ENCODE data around the gene MAN1C1. TPM values are rescaled to one million over a fixed set of nuclear protein-coding genes. Genes with fewer than 3 reads are reported as not detected.

Gene MAN1C1
- total RNA-seq, 1 experiment from 2014 or later: 9.3 TPM

DNA sequence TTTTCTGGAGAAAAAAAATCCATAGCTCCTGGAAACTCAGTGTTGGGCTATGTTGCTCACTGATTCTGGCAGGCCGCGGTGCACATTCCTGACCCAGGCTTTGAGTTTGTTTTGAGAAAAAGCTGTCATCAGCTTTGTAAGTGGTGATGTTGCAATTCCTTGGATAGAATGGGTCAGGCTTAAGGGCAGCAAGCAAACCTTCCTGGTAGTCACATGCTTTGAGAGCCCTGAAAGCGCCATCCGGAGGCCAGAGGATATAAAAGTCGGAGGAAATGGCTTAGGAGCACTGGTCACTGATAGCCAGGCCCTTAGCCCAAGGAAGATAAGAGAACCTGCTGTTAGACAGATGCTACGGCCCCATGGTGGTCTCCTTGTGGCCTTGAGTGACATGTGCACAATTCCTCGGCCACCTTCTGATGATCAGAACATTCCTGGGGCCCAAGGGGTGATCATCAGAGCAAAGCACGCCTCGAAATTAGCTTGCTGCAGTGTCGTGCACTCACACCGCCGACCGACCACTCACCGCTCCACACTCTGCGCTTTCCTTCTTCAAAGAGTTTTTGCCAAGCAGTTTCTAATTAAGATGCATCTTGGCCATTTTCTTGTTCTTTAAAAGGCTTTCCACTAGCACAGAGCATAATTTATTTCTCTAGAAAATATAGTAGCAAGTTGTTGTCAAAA, 78.6 kb downstream of the MAN1C1 start:
- H3K36me3 Mint-ChIP-seq (ENCODE audit: insufficient read depth in 1 of 3, low read depth in 3 of 3): no peaks in the 10 kb centered on the region
- Histone ChIP-seq H3K79me1 (ENCODE audit: insufficient read depth, low read depth, low read length, poor library complexity, severe bottlenecking) (no peaks in the 10 kb centered on the region), H3K4me2 (ENCODE audit: insufficient read depth, insufficient read length, low read length) (no peak overlapping the region), H4K5ac (ENCODE audit: insufficient read length, low read depth, low read length) (no peak overlapping the region), H2BK5ac (ENCODE audit: insufficient read length, low read length) (no peak overlapping the region), H3K9ac (ENCODE audit: extremely low read depth, insufficient read length, low read length) (no peak overlapping the region), H4K8ac (replicated peaks; ENCODE audit: insufficient read length, low read depth, low read length) (no peak overlapping the region), H3K56ac (ENCODE audit: insufficient read length, low read depth, low read length) (no peak overlapping the region), H3K4me1 (ENCODE audit: insufficient read depth, low read length) (peaks cover 3% of the 10 kb centered on the region; the same call in 1 of the 2 replicates), H4K91ac (ENCODE audit: insufficient read length, low read depth, low read length) (no peak overlapping the region), H3K23ac (ENCODE audit: insufficient read length, low read depth, low read length) (no peak overlapping the region), H3K14ac (ENCODE audit: insufficient read depth, low read length) (no peak overlapping the region), H3T11ph (ENCODE audit: low read length) (no peak overlapping the region), H3K27me3 (ENCODE audit: insufficient read depth, low read length) (no peaks in the 10 kb centered on the region), H2BK12ac (ENCODE audit: insufficient read length, low read depth, low read length) (no peak overlapping the region), H2AFZ (ENCODE audit: low read length) (no peak overlapping the region), H4K20me1 (ENCODE audit: control insufficient read depth, insufficient read depth, insufficient read length) (no peaks in the 10 kb centered on the region), H3K23me2 (ENCODE audit: insufficient read length, low read depth, low read length, poor library complexity, severe bottlenecking) (no peaks in the 10 kb centered on the region), H3K18ac (ENCODE audit: insufficient read length, low read depth, low read length) (peak overlapping the region; percentile 71), H2BK15ac (ENCODE audit: low read depth, low read length) (no peak overlapping the region), H3K79me2 (ENCODE audit: insufficient read depth, low read length) (no peaks in the 10 kb centered on the region; the same call in 1 of the 2 replicates), H3K27ac (ENCODE audit: insufficient read length, low read depth, low read length) (no peak overlapping the region), H2BK20ac (ENCODE audit: low read depth, low read length, poor library complexity, severe bottlenecking) (no peak overlapping the region), H2AK5ac (ENCODE audit: insufficient read length, low read length) (no peak overlapping the region), H3K4ac (ENCODE audit: low read depth, low read length) (no peak overlapping the region), H3K9me3 (ENCODE audit: control insufficient read depth, low read depth, low read length) (no peaks in the 10 kb centered on the region), H2BK120ac (ENCODE audit: low read depth, low read length, poor library complexity, severe bottlenecking) (no peak overlapping the region)
- peak overlapping the region in 1 of 3 experiments; percentile 3; a peak in 2 of 7 replicates for H3K27ac Mint-ChIP-seq
- H3K27me3 Mint-ChIP-seq (ENCODE audit: low read depth): no peaks in the 10 kb centered on the region
- no CpG with 5 or more reads among the region's 15 CpGs for WGBS (ENCODE audit: extremely low coverage, insufficient read length, low lambda C conversion rate)
- TF ChIP-seq, protein P1, sequence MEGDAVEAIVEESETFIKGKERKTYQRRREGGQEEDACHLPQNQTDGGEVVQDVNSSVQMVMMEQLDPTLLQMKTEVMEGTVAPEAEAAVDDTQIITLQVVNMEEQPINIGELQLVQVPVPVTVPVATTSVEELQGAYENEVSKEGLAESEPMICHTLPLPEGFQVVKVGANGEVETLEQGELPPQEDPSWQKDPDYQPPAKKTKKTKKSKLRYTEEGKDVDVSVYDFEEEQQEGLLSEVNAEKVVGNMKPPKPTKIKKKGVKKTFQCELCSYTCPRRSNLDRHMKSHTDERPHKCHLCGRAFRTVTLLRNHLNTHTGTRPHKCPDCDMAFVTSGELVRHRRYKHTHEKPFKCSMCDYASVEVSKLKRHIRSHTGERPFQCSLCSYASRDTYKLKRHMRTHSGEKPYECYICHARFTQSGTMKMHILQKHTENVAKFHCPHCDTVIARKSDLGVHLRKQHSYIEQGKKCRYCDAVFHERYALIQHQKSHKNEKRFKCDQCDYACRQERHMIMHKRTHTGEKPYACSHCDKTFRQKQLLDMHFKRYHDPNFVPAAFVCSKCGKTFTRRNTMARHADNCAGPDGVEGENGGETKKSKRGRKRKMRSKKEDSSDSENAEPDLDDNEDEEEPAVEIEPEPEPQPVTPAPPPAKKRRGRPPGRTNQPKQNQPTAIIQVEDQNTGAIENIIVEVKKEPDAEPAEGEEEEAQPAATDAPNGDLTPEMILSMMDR (conservative IDR thresholded peaks at IDR 0.05): peak; percentile 50; the same call in 2 of the 3 replicates
- no peaks in the 10 kb centered on the region for H3K9me3 Mint-ChIP-seq
- H3K4me3 Mint-ChIP-seq: no peak overlapping the region
- peak; percentile 75 for DNase-seq
- peaks cover 36 to 42% of the 10 kb centered on the region in 2 experiments for H3K4me1 Mint-ChIP-seq
